ENCODE results near the gene INPP5F. TPM values are rescaled to one million over a fixed set of nuclear protein-coding genes. Genes with fewer than 3 reads are reported as not detected.

Gene INPP5F
- total and polyA plus RNA-seq, 9 of the 15 experiments (the other 6 are each of a cell fraction or from before 2014, with no cell fraction given) = 1.6 to 7.3 (median 6.0) TPM

- TF ChIP-seq ZBTB5 (IDR thresholded peaks at IDR 0.05) = no peak
- no peak for TF ChIP-seq IRF1 (CRISPR knock-in tag; IDR thresholded peaks at IDR 0.05; ENCODE audit: borderline replicate concordance)
- TF ChIP-seq TBL1XR1 (IDR thresholded peaks at IDR 0.05; ENCODE audit: low read length in 2 of 2) = no peak
- TF ChIP-seq FOXO4 (CRISPR knock-in tag; IDR thresholded peaks at IDR 0.05) = no peak
- 0 out of 2 replicates have a peak, but pooled peaks have one; percentile 47 for TF ChIP-seq BACH1 (tag; IDR thresholded peaks at IDR 0.05)
- TF ChIP-seq JUND (IDR thresholded peaks at IDR 0.05; ENCODE audit: borderline replicate concordance, low read depth, low read length) = peak; percentile 88
- TF ChIP-seq JUND (tag; IDR thresholded peaks at IDR 0.05; ENCODE audit: borderline replicate concordance, low read depth, low read length) = peak; percentile 74; the same call in 1 of the 3 replicates
- TF ChIP-seq BRF1 (IDR thresholded peaks at IDR 0.05; ENCODE audit: borderline replicate concordance, extremely low read depth, insufficient read length) = no peak
- no peak for TF ChIP-seq CTCF (IDR thresholded peaks at IDR 0.05 in 2 of 3, conservative IDR thresholded peaks at IDR 0.05 in 1 of 3; ENCODE audit: insufficient read depth in 2 of 3, low read depth in 1 of 3, low read length in 3 of 3)
- no peak for TF ChIP-seq SREBF2 (CRISPR knock-in tag; IDR thresholded peaks at IDR 0.05)
- TF ChIP-seq PKNOX1 (IDR thresholded peaks at IDR 0.05) = peak; percentile 49; the same call in 1 of the 2 replicates
- no peak for TF ChIP-seq RBM34 (IDR thresholded peaks at IDR 0.05; ENCODE audit: borderline replicate concordance, insufficient read depth, low read length)
- no peak for TF ChIP-seq ZNF79 (CRISPR knock-in tag; IDR thresholded peaks at IDR 0.05; ENCODE audit: low read depth)
- no peak for TF ChIP-seq SIN3A (IDR thresholded peaks at IDR 0.05; ENCODE audit: borderline replicate concordance in 2 of 2, control insufficient read depth in 1 of 2, low read depth in 2 of 2, low read length in 2 of 2)
- no peak for TF ChIP-seq SRF (CRISPR knock-in tag; IDR thresholded peaks at IDR 0.05)
- TF ChIP-seq ARID1B (IDR thresholded peaks at IDR 0.05) = peak; percentile 20; the same call in 1 of the 2 replicates
- TF ChIP-seq NR4A1 (CRISPR knock-in tag; IDR thresholded peaks at IDR 0.05) = no peak
- no peak for TF ChIP-seq NR4A1 (tag; IDR thresholded peaks at IDR 0.05)
These were observed 12.0 kb downstream of the INPP5F start (continued) for GRCh38 chr10:119737823-119738222.

Measured in K562 (cell line).